ENCODE measurements around the gene NTN5.

The NTN5 gene

DNA sequence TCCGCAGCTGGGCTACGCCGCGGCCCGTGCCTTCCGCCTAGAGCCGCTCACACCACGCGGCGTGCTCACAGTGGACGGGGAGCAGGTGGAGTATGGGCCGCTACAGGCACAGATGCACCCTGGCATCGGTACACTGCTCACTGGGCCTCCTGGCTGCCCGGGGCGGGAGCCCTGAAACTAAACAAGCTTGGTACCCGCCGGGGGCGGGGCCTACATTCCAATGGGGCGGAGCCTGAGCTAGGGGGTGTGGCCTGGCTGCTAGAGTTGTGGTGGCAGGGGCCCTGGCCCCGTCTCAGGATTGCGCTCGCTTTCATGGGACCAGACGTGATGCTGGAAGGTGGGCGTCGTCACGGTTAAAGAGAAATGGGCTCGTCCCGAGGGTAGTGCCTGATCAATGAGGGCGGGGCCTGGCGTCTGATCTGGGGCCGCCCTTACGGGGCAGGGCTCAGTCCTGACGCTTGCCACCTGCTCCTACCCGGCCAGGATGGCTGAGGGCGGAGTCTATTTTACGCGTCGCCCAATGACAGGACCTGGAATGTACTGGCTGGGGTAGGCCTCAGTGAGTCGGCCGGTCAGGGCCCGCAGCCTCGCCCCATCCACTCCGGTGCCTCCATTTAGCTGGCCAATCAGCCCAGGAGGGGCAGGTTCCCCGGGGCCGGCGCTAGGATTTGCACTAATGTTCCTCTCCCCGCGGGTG lies 43.1 kb downstream of the NTN5 start:
- no peak for DNase-seq (ENCODE audit: low read depth)

GRCh38 chr19:48629297-48629598 lies 43.6 kb downstream of the NTN5 start:
- no peak for DNase-seq (ENCODE audit: low read depth)

GRCh38 chr19:48628486-48629296 lies 44.1 kb downstream of the NTN5 start:
- DNase-seq (ENCODE audit: low read depth): no peak

- DNase-seq (ENCODE audit: low read depth): no peak
Observed at GRCh38 chr19:48627865-48628314, 44.9 kb downstream of the NTN5 start.

GRCh38 chr19:48627201-48627864 lies 45.5 kb downstream of the NTN5 start:
- DNase-seq (ENCODE audit: low read depth): no peak

- no peak for DNase-seq (ENCODE audit: low read depth)
Observed at GRCh38 chr19:48625891-48626327, 46.9 kb downstream of the NTN5 start.

- no peak for DNase-seq (ENCODE audit: low read depth)
Observed at GRCh38 chr19:48624791-48625723, 47.8 kb downstream of the NTN5 start.

- DNase-seq (ENCODE audit: low read depth): no peak
Observed at GRCh38 chr19:48624067-48624594, 48.7 kb downstream of the NTN5 start.

- DNase-seq (ENCODE audit: low read depth): no peak
Observed at GRCh38 chr19:48623556-48624066, 49.2 kb downstream of the NTN5 start.

- DNase-seq (ENCODE audit: low read depth): no peak
Observed at GRCh38 chr19:48619692-48620585, 52.9 kb downstream of the NTN5 start.

DNA sequence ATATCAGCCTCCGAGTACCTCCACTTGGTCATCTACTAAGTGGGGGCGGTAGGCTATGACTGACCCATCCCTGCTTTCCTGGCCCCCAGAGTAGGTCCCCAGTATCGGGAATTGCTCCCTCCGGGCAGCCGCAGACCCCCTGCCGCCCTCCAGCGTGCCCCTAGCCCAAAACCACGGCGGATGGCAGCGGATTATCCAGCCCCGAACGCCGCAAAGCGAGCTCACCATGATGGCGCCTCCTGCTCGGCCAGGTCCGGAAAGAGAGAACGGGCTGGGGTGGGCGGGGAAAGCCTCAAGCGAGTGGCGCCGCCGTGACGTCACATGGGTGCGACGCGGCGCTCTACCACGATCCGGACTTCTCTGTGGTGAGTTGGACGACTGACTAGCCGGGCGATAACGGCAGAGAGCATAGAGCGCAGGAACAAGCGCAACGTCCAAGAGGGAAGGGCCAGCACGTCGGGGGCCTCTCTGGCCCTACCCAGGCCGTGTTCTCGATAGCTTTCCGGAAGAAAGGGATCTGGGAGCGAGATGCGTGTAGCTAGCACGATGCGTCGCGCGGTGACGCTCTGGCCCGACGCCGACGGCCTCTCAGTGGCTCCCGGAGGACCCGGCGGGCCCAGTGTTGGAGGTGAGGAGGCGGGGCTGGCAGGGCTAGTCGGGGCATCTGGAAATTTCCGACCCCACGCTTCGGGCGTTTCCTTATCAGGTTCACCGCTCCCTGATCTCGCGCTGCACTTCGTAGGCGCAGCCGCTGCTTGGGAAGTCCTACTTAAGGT lies 53.7 kb downstream of the NTN5 start, which contains the start of the genes RPL18 and SPHK2:
Gene RPL18, minus strand, starts transcription at position 263 of the 776 bp plus-strand sequence. Its CDS starts 35 bp downstream, at position 228.
Gene SPHK2, plus strand, starts transcription at position 591 of the 776 bp plus-strand sequence. CDS start 1,009 bp downstream, outside the sequence.
- DNase-seq (ENCODE audit: low read depth): peak; percentile 98

DNA sequence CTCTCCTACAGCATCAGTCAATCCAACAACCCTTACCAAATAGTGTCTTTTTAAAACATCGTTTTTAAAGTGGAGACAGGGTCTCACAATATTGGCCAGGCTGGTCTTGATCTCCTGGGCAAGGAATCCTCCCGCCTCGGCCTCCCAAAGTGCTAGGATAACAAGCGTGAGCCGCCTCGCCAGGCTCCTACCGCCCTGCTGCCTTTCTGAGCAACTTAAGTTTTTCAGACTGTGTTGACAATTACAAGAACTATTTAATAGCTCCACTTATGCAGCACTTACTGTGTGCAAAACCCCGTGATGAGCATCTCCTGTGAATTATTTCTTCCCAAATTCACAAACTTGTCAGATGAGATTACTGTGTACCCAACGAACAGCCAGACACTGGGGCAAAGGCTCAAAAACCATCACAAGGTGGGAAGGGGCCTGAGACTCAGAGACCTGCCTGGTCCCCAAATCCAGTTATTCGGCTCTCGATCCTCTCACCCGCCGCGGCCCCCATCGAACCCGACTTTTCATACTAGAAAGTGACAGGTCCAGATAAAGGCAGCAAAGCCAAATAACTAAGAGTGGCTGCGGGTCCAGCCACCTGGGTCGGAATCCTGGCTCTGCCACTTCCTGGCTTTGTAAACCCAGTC lies 54.4 kb downstream of the NTN5 start:
- no peak for DNase-seq (ENCODE audit: low read depth)

- DNase-seq (ENCODE audit: low read depth): no peak
Observed at GRCh38 chr19:48617146-48617937, 55.5 kb downstream of the NTN5 start.

DNA sequence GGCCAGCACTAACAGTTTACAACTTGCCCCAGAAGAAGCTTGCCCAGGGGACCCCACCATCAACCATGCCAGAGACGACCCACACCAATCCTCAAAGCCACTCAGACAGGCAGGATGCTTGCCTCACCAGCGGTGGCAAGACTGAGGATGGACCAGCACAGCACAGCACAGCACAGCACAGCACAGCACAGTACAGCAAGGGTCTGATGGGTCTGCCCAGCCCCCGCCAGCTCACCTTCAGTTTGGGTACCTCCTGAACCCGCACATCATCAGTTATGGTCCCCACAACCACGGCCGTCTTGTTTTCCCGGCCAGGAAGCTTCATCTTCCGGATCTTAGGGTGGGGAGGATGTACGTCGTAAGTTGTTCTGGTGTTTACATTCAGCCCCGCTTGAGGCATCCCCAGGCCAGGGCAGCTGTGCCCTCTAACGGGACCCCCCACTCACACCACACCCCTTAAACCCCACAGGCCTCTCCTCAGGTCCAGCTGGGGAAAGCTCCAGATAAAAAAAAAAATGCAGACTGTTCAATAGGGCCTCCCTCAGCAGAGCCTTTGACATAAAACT lies 56.2 kb downstream of the NTN5 start:
- no peak for DNase-seq (ENCODE audit: low read depth)

DNA sequence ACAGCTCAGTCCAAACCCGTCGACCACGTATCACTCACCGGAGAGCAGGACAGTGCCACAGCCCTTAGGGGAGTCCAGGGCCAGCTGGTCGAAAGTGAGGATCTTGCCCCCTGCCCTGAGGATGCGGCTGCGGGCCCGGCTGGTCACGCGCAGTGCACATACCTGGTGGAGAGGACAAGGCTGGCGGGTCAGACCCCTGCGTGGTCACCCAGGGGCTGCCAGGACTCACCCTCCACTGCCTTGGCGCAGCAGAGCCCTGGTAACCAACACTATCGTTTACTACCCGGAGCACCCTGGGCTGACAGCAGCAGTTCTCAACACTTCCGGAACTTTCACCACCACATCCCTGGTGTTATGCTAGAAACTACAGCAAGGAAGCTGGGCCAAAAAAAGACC lies 56.8 kb downstream of the NTN5 start:
- no peak for DNase-seq (ENCODE audit: low read depth)

- DNase-seq (ENCODE audit: low read depth): no peak
Observed at GRCh38 chr19:48615231-48616040, 57.4 kb downstream of the NTN5 start.
